GM12878 (cell line): ENCODE data around the gene C4orf36. TPM values are rescaled to one million over a fixed set of nuclear protein-coding genes. Genes with fewer than 3 reads are reported as not detected.

Experiments used
- BCL3 ChIP-seq: IDR thresholded peaks from 2 replicates; pipeline ENCODE4 v1.6.1; 2011; ENCODE audit warnings: borderline replicate concordance, low read depth, mild to moderate bottlenecking, moderate library complexity, low read length; ENCODE audit not compliant: insufficient read depth, poor library complexity, severe bottlenecking
- LARP7 ChIP-seq: fragments of 450-650 bp; IDR thresholded peaks from 2 replicates; pipeline ENCODE4 v1.6.1; 2017; ENCODE audit warnings: mild to moderate bottlenecking
- RELB ChIP-seq: fragments of 450-650 bp; IDR thresholded peaks from 2 replicates; pipeline ENCODE4 v1.6.1; 2017; ENCODE audit warnings: low read depth, mild to moderate bottlenecking, moderate library complexity
- REST ChIP-seq: IDR thresholded peaks from 2 replicates; pipeline ENCODE4 v1.6.1; 2012; ENCODE audit warnings: mild to moderate bottlenecking, low read depth, low read length
- RUNX3 ChIP-seq: IDR thresholded peaks from 2 replicates; pipeline ENCODE4 v1.6.1; 2012; ENCODE audit warnings: low read length, inconsistent platforms
- ZBTB40 ChIP-seq: fragments of 450-650 bp; IDR thresholded peaks from 2 replicates; pipeline ENCODE4 v1.6.1; 2016; ENCODE audit warnings: mild to moderate bottlenecking, moderate library complexity, borderline replicate concordance
- polyA plus RNA-seq, 11 experiments: library from polyadenylated mRNA; depleted of rRNA in 4 of 11; unstranded in 6 of 11; stranded (reverse) in 5 of 11; fragments of >200 nt; fragmentation: Nextera tagmentation in 4 of 11; fragmentation: Illumina TruSeq in 1 of 11; extraction: Ambion mirVana in 4 of 11; extraction: Trizol in 1 of 11; gene quantifications; 1 replicate in 1 of 11; 2 replicates in 10 of 11; pipeline versions ENCODE4 v1.2.1 to v1.2.3, GENCODE V29; 2011 to 2016; ENCODE audit warnings: inconsistent platforms in 2 of 11, missing spikeins in 2 of 11, low read depth in 1 of 11
- total RNA-seq, 4 experiments: library from RNA; depleted of rRNA in 3 of 4; stranded (reverse); fragments of >200 nt in 3 of 4; fragmentation: Illumina TruSeq in 1 of 4; extraction: Trizol in 1 of 4; gene quantifications; 2 replicates each; pipeline versions ENCODE4 v1.2.1 to v1.2.3, GENCODE V29; 2013 to 2021

Gene C4orf36
- total and polyA plus RNA-seq, 10 of the 15 experiments (the other 5 are each of a cell fraction or from before 2014, with no cell fraction given) = 0.35 to 2.7 (median 1.3) TPM; not detected in 2

- TF ChIP-seq BCL3 (no peak), ZBTB40 (no peak), RELB (peak; percentile 52; the same call in 1 of the 2 replicates), RUNX3 (0 out of 2 replicates have a peak, but pooled peaks have one; percentile 9), LARP7 (no peak), REST (no peak)
These were observed 36.4 kb upstream of the C4orf36 start (continued) for GRCh38 chr4:86928400-86929255.
